Small intestine (tissue), 7 donors: Measurements from ENCODE around the gene DNAJC5G. TPM values are rescaled to one million over a fixed set of nuclear protein-coding genes. Genes with fewer than 3 reads are reported as not detected.
A peak's percentile ranks its signal among the peaks of the same experiment; 100 is the strongest.
"Not testable (repeated sequence)": the region's sequence is repeated elsewhere in the genome, so short reads cannot be mapped to it uniquely, and the experiment has no call there.

ENCODE experiments used
- DNase-seq, 2 donors: peaks; one replicate each; pipeline versions ENCODE4 v3.0.0 to v3.0.0-alpha.2; 2013
- FAIRE-seq: peaks from 2 replicates; lab custom pipeline; 2012; peaks lifted over from hg19 to GRCh38; lab: Jason Lieb, UNC
- H3K27ac ChIP-seq, 3 donors: one replicate each; pipeline ENCODE4 v1.5.1; 2013; ENCODE audit warnings: low read length in 2 of 3, mild to moderate bottlenecking in 2 of 3, control low read depth in 1 of 3, inconsistent platforms in 1 of 3, low read depth in 1 of 3, moderate library complexity in 1 of 3
- H3K27me3 ChIP-seq, 3 donors: one replicate each; pipeline ENCODE4 v1.6.1; 2013; ENCODE audit warnings: low read length in 3 of 3, inconsistent platforms in 1 of 3; ENCODE audit not compliant: control insufficient read depth in 3 of 3, insufficient read depth in 3 of 3
- H3K36me3 ChIP-seq, 3 donors: one replicate each; pipeline ENCODE4 v1.6.1; 2013; ENCODE audit warnings: low read length in 3 of 3, inconsistent platforms in 1 of 3, low read depth in 1 of 3, mild to moderate bottlenecking in 1 of 3, moderate library complexity in 1 of 3; ENCODE audit not compliant: control insufficient read depth in 3 of 3, insufficient read depth in 2 of 3
- H3K4me1 ChIP-seq, 3 donors: one replicate each; pipeline ENCODE4 v1.6.1; 2013; ENCODE audit warnings: low read length in 2 of 3, inconsistent platforms in 1 of 3, low read depth in 1 of 3, mild to moderate bottlenecking in 1 of 3, moderate library complexity in 1 of 3; ENCODE audit not compliant: control insufficient read depth in 3 of 3, insufficient read depth in 2 of 3
- H3K4me3 ChIP-seq, 3 donors: one replicate each; pipeline ENCODE4 v1.5.1; 2013; ENCODE audit warnings: low read length in 3 of 3, control low read depth in 1 of 3, inconsistent platforms in 1 of 3, low read depth in 1 of 3, mild to moderate bottlenecking in 1 of 3, moderate library complexity in 1 of 3
- H3K9me3 ChIP-seq, 2 donors: one replicate each; pipeline ENCODE4 v1.6.1; 2013; ENCODE audit warnings: low read depth in 1 of 2, low read length in 1 of 2; ENCODE audit not compliant: control insufficient read depth in 2 of 2, insufficient read depth in 1 of 2
- WGBS, 3 donors: extraction: QIAGEN DNeasy Blood & Tissue Kit; methylation state at CpG; one replicate each; pipeline ENCODE4 v1.1.7; 2013; 5-methylcytosine and 5-hydroxymethylcytosine counted together
- polyA plus RNA-seq, 4 donors: library from polyadenylated mRNA; stranded (reverse) in 3 of 4; unstranded in 1 of 4; fragments of 200-250 nt in 3 of 4; fragments of 120-200 nt in 1 of 4; gene quantifications; one replicate each; pipeline versions ENCODE4 v1.2.1 to v1.2.3, GENCODE V29; 2013
- donor health status: healthy with polysubstance abuse.
- donor health status: control.
- donor health status: control.
- donor health status: Bipolar disorder and iron deficiency.
- donor health status: healthy.

DNAJC5G gene
- polyA plus RNA-seq, 4 donors, result not detected

- Histone ChIP-seq H3K4me3 (no peak overlapping the region), H3K36me3 (no peaks in the 10 kb centered on the region), H3K4me1 (no peaks in the 10 kb centered on the region), H3K27me3 (peaks cover 0 to 25% (median 0%) of the 10 kb centered on the region in 3 donors), H3K9me3 (no peaks in the 10 kb centered on the region), H3K27ac (no peak overlapping the region)
- FAIRE-seq (no peak), DNase-seq (no peak)
- WGBS, 3 donors, result 46 to 59% (median 55%) methylated on average over 4 of the region's 4 CpGs
These were observed 21.2 kb downstream of the DNAJC5G start for GRCh38 chr2:27296481-27296880.

- 76 to 84% (median 78%) methylated on average over 3 of the region's 3 CpGs for WGBS, 3 donors
- Histone ChIP-seq H3K4me1 (no peaks in the 10 kb centered on the region), H3K36me3 (no peaks in the 10 kb centered on the region), H3K27me3 (peaks cover 0 to 18% (median 0%) of the 10 kb centered on the region in 3 donors), H3K4me3 (no peak overlapping the region), H3K27ac (no peak overlapping the region), H3K9me3 (no peaks in the 10 kb centered on the region)
- FAIRE-seq, result no peak
- no peak for DNase-seq
These were observed 22.0 kb downstream of the DNAJC5G start for GRCh38 chr2:27297195-27297594.

GRCh38 chr2:27298391-27299080 is 23.3 kb downstream of the DNAJC5G start:
- no peak for DNase-seq
- WGBS, 3 donors, result 80 to 83% (median 82%) methylated on average over 18 of the region's 18 CpGs
- H3K4me3 ChIP-seq, result no peak overlapping the region
- no peaks in the 10 kb centered on the region for H3K36me3 ChIP-seq
- H3K4me1 ChIP-seq, result peaks cover 0 to 4% (median 0%) of the 10 kb centered on the region in 3 donors
- no peak overlapping the region for H3K27ac ChIP-seq
- no peak for FAIRE-seq
- no peaks in the 10 kb centered on the region for H3K9me3 ChIP-seq
- peaks cover 0 to 15% (median 0%) of the 10 kb centered on the region in 3 donors for H3K27me3 ChIP-seq

GRCh38 chr2:27300606-27301005 is 25.4 kb downstream of the DNAJC5G start:
- 83 to 90% (median 84%) methylated on average over 4 of the region's 4 CpGs for WGBS, 3 donors
- H3K27ac ChIP-seq, FAIRE-seq: not testable (repeated sequence)

GRCh38 chr2:27303093-27304025 is 28.1 kb downstream of the DNAJC5G start:
- DNase-seq (peak; percentile 66 to 82), FAIRE-seq (peak; percentile 5)
- no peaks in the 10 kb centered on the region for H3K9me3 ChIP-seq
- H3K27me3 ChIP-seq, result peaks cover 6 to 42% (median 14%) of the 10 kb centered on the region in 3 donors
- H3K4me3 ChIP-seq, result peak overlapping the region in 1 of 3 donors; percentile 20
- H3K4me1 ChIP-seq, result peaks cover 0 to 13% (median 2%) of the 10 kb centered on the region in 3 donors
- no peak overlapping the region for H3K27ac ChIP-seq
- WGBS, 3 donors, result 13 to 24% (median 18%) methylated on average over 25 of the region's 25 CpGs
- peaks cover 0 to 3% (median 0%) of the 10 kb centered on the region in 3 donors for H3K36me3 ChIP-seq

More at GRCh38 chr2:27300606-27301005, 25.4 kb downstream of the DNAJC5G start:
- peaks cover 0 to 25% (median 0%) of the 10 kb centered on the region in 3 donors for H3K27me3 ChIP-seq
- H3K4me3 ChIP-seq, H3K36me3 ChIP-seq, DNase-seq, H3K9me3 ChIP-seq, H3K4me1 ChIP-seq: not testable (repeated sequence)

GRCh38 chr2:27304488-27305240 is 29.4 kb downstream of the DNAJC5G start:
- peaks cover 0 to 13% (median 2%) of the 10 kb centered on the region in 3 donors for H3K4me1 ChIP-seq
- 87 to 89% (median 87%) methylated on average over 13 of the region's 13 CpGs for WGBS, 3 donors
- FAIRE-seq, result no peak
- no peaks in the 10 kb centered on the region for H3K9me3 ChIP-seq
- no peak overlapping the region for H3K4me3 ChIP-seq
- H3K27me3 ChIP-seq, result peaks cover 6 to 40% (median 14%) of the 10 kb centered on the region in 3 donors
- DNase-seq, result no peak
- peaks cover 0 to 11% (median 0%) of the 10 kb centered on the region in 3 donors for H3K36me3 ChIP-seq
- H3K27ac ChIP-seq, result no peak overlapping the region

GRCh38 chr2:27305516-27305915 is 30.3 kb downstream of the DNAJC5G start:
- Histone ChIP-seq H3K4me1 (peaks cover 0 to 13% (median 2%) of the 10 kb centered on the region in 3 donors), H3K27me3 (peaks cover 6 to 40% (median 14%) of the 10 kb centered on the region in 3 donors), H3K27ac (no peak overlapping the region), H3K9me3 (no peaks in the 10 kb centered on the region), H3K36me3 (peaks cover 0 to 14% (median 2%) of the 10 kb centered on the region in 3 donors), H3K4me3 (no peak overlapping the region)
- 87 to 91% (median 90%) methylated on average over 16 of the region's 16 CpGs for WGBS, 3 donors
- DNase-seq (no peak), FAIRE-seq (no peak)
